Activated naive CD8-positive, alpha-beta T cell (primary cell): ENCODE data around the gene ZCCHC14.

Experiments used
- H3K27ac Mint-ChIP-seq: one replicate; pipeline ENCODE4 v1.8.0; 2021; ENCODE audit warnings: mixed read lengths
- H3K27me3 Mint-ChIP-seq: one replicate; pipeline ENCODE4 v1.8.0; 2021; ENCODE audit warnings: mixed read lengths
- H3K36me3 Mint-ChIP-seq: one replicate; pipeline ENCODE4 v1.8.0; 2021; ENCODE audit warnings: mixed read lengths
- H3K4me1 Mint-ChIP-seq: one replicate; pipeline ENCODE4 v1.8.0; 2021; ENCODE audit warnings: low read depth, mixed read lengths
- H3K4me3 Mint-ChIP-seq: one replicate; pipeline ENCODE4 v1.8.0; 2021; ENCODE audit warnings: mild to moderate bottlenecking, mixed read lengths
- H3K9me3 Mint-ChIP-seq: one replicate; pipeline ENCODE4 v1.8.0; 2021; ENCODE audit warnings: low read depth, mixed read lengths

Gene ZCCHC14

DNA sequence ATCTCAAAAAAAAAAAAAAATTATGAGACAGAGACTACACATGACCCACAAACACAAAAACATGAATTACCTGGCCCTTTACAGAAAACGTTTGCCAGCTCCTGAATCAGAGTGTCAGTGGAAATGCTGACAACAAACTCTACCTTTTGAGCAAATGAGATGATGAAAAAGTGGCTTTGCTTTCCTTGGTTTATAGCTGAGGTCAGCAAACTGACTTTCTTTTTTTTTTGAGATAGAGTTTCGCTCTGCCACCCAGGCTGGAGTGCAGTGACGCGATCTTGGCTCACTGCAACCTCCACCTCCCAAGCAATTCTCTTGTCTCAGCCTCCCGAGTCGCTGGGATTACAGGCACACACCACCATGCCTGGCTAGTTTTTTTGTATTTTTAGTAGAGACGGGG lies 46.3 kb downstream of the ZCCHC14 start:
- no peaks in the 10 kb centered on the region for H3K9me3 Mint-ChIP-seq

DNA sequence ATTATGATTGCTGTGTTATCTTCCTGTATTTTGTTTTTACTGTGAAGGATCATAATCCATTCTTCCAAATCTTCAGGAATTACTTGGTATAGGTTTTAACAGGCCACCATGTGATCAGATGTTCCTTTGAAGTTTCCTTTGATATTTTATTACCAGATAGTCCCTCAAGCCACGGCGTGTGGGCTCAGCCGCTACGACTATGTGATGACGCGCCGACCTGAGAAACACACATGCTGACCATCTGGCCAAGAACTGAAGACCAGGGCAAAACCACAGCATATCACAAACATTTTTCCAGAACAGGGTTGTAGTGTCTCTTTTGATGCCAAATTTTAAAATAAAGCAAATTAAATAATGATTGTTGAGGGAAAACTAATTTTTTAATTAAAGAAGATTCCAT lies 47.3 kb downstream of the ZCCHC14 start:
- H3K9me3 Mint-ChIP-seq: no peaks in the 10 kb centered on the region
- peaks cover 5% of the 10 kb centered on the region for H3K4me1 Mint-ChIP-seq
- H3K27ac Mint-ChIP-seq: no peak overlapping the region
- peaks cover 26% of the 10 kb centered on the region for H3K36me3 Mint-ChIP-seq
- no peak overlapping the region for H3K4me3 Mint-ChIP-seq
- H3K27me3 Mint-ChIP-seq: no peaks in the 10 kb centered on the region

More for the DNA sequence above, 46.3 kb downstream of the ZCCHC14 start:
- H3K27me3 Mint-ChIP-seq: no peaks in the 10 kb centered on the region
- peaks cover 5% of the 10 kb centered on the region for H3K4me1 Mint-ChIP-seq
- H3K27ac Mint-ChIP-seq: no peak overlapping the region
- H3K4me3 Mint-ChIP-seq: no peak overlapping the region
- peaks cover 26% of the 10 kb centered on the region for H3K36me3 Mint-ChIP-seq

DNA sequence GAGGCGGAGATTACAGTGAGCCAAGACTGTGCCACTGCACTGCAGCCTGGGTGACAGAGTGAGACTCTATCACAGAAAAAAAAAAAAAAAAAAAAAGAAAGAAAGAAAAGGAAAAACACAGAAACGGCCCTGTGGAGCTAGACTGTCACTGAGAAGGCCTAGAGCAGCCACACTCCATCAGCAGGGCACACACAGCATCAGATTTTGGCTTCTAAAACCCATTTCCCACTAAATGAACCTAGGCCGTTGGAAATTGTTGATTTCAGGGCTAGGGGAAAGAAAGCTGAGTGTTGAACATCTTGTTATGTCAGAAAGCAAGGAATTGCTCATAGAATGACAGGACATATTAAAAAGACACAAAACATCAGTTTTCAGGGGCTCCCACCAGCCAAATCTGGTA lies 48.9 kb downstream of the ZCCHC14 start:
- Mint-ChIP-seq H3K36me3 (peaks cover 26% of the 10 kb centered on the region), H3K27me3 (no peaks in the 10 kb centered on the region), H3K27ac (no peak overlapping the region), H3K4me1 (peaks cover 4% of the 10 kb centered on the region), H3K4me3 (no peak overlapping the region), H3K9me3 (no peaks in the 10 kb centered on the region)

DNA sequence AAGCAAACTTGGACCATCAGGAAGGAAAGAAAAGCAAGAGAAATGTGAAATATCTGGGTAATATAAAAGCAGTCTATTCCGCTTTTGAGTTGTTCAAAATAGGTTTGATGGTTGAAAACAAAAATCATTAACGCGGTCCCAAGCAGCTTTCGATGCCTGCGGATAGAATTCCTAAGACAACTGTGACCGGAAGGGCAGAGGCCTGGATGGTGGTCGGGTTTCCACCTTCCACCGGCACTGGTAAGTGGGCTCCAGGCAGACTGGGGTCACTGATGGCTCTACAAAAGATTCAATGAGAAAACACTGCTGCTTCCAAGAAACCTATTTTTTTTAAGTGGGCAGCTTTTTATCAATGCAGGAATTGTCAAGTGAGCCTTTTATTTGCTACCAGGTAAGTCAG lies 49.8 kb downstream of the ZCCHC14 start:
- H3K36me3 Mint-ChIP-seq: peaks cover 21% of the 10 kb centered on the region
- no peak overlapping the region for H3K4me3 Mint-ChIP-seq
- H3K9me3 Mint-ChIP-seq: no peaks in the 10 kb centered on the region
- peak overlapping the region; percentile 72 for H3K27ac Mint-ChIP-seq
- no peaks in the 10 kb centered on the region for H3K27me3 Mint-ChIP-seq
- H3K4me1 Mint-ChIP-seq: peaks cover 6% of the 10 kb centered on the region

DNA sequence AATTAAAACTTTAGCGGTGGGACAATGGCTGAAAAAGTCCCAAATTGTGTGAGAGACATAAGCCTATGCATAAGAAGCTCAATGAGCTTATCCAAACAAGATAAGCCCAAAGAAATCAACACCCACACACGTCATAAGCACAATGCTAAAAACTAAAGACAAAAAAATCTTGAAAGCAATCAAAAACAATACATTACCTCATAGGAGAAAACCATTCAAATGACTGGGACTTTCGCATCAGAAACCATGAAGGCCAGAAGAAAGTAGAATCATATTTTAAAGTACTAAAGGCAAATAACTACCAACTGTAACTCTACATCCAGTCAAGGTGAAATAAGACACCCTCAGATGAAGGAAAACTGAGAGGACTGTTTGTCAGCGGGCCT lies 50.2 kb downstream of the ZCCHC14 start:
- H3K4me1 Mint-ChIP-seq: peaks cover 6% of the 10 kb centered on the region
- H3K27ac Mint-ChIP-seq: peak overlapping the region; percentile 72
- no peak overlapping the region for H3K4me3 Mint-ChIP-seq
- no peaks in the 10 kb centered on the region for H3K9me3 Mint-ChIP-seq
- H3K36me3 Mint-ChIP-seq: peaks cover 18% of the 10 kb centered on the region
- H3K27me3 Mint-ChIP-seq: no peaks in the 10 kb centered on the region

DNA sequence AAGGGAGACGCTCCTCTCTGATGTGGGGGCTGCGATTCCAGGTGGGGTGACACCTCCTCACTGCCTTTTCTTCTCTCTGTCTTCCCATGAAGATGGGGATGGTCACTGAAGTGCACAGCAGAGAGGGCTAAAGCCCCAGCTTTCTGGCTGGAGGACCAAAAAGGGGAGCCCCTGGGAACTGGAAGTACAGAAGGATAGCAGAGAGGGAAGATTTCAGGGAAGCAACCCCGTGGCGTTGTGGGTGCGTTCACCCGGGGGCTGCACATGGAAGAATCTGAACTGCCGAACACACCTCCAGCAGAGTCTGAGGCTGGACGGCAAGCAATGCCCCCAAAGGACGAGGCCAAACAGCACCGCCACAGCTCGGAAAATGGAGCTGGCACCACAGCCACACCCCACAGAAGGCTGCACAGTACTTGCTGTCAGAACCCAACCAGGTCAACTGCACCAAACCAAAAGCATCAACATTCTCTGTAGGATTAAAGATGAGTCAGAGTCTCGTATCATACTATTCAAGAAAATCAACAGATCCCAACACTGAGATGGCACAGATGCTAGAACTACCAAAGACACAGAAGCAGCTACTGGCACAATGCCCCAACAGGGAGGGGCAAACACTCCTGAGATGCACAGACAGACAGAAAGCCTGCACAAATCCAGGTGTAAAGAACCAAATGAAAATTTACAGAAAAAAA lies 50.8 kb downstream of the ZCCHC14 start:
- Mint-ChIP-seq H3K27me3 (no peaks in the 10 kb centered on the region), H3K27ac (no peak overlapping the region)

DNA sequence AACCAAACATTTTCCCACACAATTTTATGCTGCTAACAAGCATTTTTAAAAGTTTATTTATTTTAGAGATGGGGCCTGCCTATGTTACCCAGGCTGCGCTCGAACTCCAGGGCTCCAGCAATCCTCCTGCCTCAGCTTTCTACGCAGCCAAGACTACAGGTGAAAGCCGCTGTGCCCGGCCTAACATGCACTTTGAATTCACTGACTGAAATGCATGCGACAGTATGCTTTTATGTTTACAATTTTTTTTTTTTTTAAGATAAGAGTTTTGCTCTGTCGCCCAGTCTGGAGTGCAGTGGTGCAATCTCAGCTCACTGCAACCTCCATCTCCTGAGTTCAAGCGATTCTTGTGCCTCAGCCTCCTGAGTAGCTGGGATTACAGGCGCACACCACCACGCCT lies 52.9 kb downstream of the ZCCHC14 start:
- H3K4me1 Mint-ChIP-seq: peaks cover 26% of the 10 kb centered on the region
- H3K36me3 Mint-ChIP-seq: peaks cover 11% of the 10 kb centered on the region
- H3K27me3 Mint-ChIP-seq: no peaks in the 10 kb centered on the region
- no peak overlapping the region for H3K4me3 Mint-ChIP-seq
- H3K27ac Mint-ChIP-seq: no peak overlapping the region
- no peaks in the 10 kb centered on the region for H3K9me3 Mint-ChIP-seq

More for the DNA sequence above, 50.8 kb downstream of the ZCCHC14 start:
- Mint-ChIP-seq H3K4me1 (peaks cover 7% of the 10 kb centered on the region), H3K4me3 (no peak overlapping the region), H3K9me3 (no peaks in the 10 kb centered on the region), H3K36me3 (peaks cover 18% of the 10 kb centered on the region)

DNA sequence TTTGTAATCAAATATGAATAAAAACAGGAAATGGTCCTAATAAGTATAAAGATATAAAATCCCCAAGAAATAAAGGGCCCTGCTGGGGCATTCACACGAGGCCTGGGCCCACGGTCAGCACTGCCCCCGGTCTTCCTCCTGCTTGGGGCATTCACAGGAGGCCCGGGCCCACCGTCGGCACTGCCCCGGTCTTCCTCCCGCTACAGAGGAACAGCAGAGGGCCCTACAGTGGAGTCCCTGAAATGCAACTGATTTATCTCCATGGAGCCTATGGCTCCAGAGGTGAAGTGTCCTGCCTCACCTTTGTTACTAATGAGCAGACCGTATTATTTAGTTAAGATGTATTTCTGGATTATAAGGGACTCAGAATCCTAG lies 54.2 kb downstream of the ZCCHC14 start:
- Mint-ChIP-seq H3K9me3 (no peaks in the 10 kb centered on the region), H3K4me3 (no peak overlapping the region), H3K4me1 (peaks cover 27% of the 10 kb centered on the region), H3K27ac (peak overlapping the region; percentile 29), H3K27me3 (no peaks in the 10 kb centered on the region), H3K36me3 (peaks cover 3% of the 10 kb centered on the region)

DNA sequence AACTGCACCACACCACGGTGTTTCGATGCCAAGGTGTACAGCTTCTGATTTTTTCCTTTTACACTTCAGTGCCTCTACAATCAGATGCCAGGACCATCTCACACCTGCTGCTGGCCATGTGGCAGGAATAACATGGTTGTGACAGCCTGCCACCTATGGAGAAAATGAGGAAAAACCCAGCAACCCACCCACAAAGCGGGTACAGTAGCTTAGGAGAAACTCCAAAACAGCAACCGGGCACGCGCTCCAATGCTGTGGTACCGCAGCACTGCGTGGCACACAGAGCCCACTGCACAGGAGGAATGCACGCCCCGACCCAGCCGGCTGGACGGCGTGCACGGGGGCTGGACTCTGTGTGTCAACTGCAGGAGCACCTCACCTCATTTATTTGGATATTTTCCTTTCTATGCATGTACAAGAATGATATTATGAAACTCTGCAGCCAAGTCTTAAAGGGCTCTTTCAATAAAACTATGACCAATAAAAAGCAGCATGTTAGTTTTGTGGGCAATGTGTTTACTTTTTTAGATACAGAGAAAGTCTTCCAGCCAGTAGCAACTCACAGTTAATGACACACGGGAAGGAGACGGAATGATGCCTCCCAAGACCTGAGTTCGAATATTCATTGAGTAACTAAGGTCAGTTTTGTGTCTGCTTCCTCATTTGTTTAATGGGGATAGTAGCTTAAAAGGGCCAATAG lies 54.8 kb downstream of the ZCCHC14 start:
- Mint-ChIP-seq H3K27ac (peak overlapping the region; percentile 29), H3K36me3 (peaks cover 5% of the 10 kb centered on the region), H3K9me3 (no peaks in the 10 kb centered on the region), H3K4me1 (peaks cover 28% of the 10 kb centered on the region), H3K27me3 (no peaks in the 10 kb centered on the region), H3K4me3 (no peak overlapping the region)

DNA sequence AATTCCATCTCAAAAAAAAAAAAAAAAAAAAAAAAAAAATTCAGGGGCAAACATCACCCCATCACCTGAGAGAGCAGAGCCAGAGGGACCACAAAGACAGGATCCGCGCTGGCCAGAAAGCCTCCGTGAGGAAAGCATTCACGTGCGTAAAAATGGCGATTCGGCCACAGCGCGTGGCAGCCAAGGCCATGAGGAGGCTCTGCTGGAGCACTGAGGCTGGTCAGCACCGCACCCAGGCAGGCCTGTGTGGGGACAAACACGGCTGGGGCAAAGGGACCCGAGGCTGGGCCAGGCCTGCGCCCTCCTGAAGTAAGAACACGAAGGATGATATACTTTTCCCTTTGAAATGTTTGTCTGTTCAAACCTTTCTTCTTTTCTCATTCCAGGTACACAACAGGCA lies 55.5 kb downstream of the ZCCHC14 start:
- H3K36me3 Mint-ChIP-seq: peaks cover 2% of the 10 kb centered on the region
- peaks cover 26% of the 10 kb centered on the region for H3K4me1 Mint-ChIP-seq
- no peaks in the 10 kb centered on the region for H3K9me3 Mint-ChIP-seq
- no peak overlapping the region for H3K4me3 Mint-ChIP-seq
- H3K27me3 Mint-ChIP-seq: no peaks in the 10 kb centered on the region
- no peak overlapping the region for H3K27ac Mint-ChIP-seq

DNA sequence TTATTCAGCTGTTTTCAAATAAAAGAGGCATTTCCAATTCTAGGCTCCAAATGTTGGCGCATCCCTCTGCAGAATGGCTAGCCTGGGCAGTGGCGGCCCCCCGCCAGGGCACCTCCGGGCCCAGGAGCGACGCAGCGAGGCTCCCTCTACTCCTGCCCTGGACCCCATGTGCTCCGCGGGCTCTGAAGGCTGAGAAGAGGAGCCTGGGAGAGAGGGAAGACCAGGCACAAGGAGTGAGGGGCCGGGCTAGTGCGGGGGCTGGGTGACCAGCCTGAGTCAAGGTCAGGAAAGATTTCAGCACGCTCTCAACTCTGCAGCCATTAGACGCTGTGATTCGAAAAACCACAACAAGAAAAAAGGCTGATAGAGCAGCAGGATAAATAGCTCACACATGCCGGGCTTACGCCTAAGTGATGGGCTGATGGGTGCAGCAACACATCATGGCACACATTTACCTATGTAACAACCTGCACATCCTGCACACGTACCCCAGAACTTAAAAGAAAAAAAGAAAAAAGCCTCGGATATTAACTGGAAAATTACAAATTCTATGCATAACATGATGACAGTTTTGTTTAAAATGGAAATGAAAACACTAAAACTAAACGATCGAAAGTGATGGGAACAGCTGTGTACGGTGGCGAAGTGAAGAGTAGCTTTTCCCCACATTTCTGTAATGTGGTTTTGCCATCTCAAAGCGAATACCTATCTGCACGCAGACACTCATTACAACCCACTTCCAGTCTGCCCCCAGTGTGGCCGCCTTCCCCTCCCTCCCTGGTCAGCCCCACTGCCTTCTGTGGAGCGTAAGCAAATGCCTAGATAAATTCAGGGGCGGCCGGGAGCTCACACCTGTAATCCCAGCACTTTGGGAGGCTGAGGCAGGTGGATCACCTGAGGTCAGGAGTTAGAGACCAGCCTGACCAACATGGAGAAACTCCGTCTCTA lies 56.3 kb downstream of the ZCCHC14 start:
- Mint-ChIP-seq H3K27ac (peak overlapping the region; percentile 36), H3K27me3 (no peaks in the 10 kb centered on the region), H3K4me1 (peaks cover 24% of the 10 kb centered on the region), H3K36me3 (peaks cover 2% of the 10 kb centered on the region), H3K9me3 (no peaks in the 10 kb centered on the region), H3K4me3 (peak overlapping the region; percentile 59)

DNA sequence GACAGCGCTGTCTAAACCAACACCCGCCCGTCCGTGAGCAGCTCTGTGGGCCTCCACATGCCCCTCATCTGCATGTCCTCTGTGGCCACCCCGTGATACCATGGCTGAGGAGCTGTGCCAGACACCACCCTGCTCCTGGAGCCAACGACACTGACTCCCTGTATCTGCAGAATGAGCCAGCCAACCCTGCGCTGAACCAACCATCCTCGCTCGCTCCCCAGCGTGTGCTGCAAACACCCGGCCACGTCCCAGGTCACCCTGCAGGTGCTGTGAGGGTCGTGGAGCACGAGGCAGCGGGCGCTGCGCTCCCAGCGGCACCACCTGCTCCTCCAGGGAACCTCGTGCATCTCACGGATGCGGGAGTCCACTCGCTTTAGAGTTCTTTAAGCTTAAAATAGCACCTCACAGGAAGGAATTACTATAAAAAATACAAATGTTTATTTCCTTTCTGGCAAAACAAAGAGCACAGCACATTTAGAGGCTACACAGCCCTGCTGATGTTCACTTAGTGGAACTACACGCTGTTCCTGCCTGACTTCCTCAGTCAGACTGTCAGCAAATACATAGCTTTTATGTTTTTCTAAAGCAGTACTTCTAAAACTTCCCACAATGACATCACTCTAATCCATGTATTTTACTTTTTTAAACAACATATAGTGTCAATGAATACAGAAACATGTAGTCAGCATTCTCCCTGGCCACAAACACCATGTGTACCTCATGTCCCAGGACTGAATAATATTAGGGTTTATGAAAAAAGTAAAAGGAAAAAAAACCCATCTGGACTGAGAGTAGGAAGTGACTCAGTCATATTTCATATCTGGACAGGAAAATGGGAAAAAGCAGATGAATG lies 57.2 kb downstream of the ZCCHC14 start:
- Mint-ChIP-seq H3K9me3 (no peaks in the 10 kb centered on the region), H3K4me3 (peak overlapping the region; percentile 48), H3K36me3 (peaks cover 2% of the 10 kb centered on the region), H3K27me3 (no peaks in the 10 kb centered on the region), H3K27ac (peak overlapping the region; percentile 34), H3K4me1 (peaks cover 24% of the 10 kb centered on the region)

DNA sequence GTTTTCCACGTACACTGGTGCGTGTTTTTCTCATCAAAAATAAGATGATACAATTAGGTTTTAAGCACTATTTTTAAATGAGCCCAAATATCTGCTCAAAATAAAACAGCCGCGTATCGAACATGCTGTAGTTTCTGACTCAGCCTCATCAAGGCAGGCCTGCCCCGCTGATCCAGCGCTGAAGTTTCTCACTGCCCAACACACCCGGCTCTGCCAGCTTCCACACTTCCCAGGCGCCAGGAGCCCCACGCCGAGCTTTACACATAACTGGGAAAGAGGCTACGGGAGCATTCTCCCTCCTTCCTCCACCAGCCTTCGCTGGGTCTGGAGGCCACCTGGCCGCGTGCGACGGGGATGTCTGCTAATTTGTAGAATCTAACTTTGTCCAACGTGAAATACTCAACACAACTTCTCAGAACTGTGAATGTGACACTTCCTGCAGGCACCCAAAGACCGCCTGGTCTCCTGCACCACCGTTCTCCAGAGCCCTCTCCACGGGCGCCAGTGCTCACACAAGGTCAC lies 58.6 kb downstream of the ZCCHC14 start:
- H3K9me3 Mint-ChIP-seq: no peaks in the 10 kb centered on the region
- no peak overlapping the region for H3K4me3 Mint-ChIP-seq
- no peaks in the 10 kb centered on the region for H3K27me3 Mint-ChIP-seq
- no peak overlapping the region for H3K27ac Mint-ChIP-seq
- H3K4me1 Mint-ChIP-seq: peaks cover 24% of the 10 kb centered on the region
- peaks cover 2% of the 10 kb centered on the region for H3K36me3 Mint-ChIP-seq

DNA sequence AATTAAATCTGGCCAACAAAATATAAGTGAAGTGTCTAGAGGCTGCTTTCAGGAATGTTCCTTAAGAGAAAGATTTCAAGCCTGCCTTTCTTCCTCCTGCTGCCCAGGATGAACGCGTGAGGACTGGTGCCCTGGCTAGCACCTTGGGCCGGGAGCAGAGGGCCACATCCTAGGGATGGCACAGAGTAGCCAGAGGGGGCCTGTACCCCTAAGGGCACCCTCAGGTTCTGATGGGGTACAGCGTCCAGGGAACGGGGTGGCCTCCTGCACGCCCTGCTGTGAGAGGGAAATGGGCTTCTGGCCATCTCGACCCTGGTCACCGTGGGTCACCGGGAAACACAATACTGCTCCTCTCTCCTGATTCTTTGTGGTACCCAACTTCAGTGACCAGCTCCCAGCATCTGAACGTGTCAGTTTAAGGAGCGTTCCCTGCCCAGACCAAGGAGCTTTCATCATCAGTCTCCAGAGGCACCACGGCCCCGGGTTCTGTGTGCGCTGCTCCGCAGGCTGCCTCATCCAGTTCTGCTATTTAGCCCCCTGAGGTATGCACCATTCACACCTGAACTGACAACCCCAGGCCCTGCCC lies 60.4 kb downstream of the ZCCHC14 start:
- peaks cover 2% of the 10 kb centered on the region for H3K36me3 Mint-ChIP-seq
- H3K9me3 Mint-ChIP-seq: no peaks in the 10 kb centered on the region
- H3K4me3 Mint-ChIP-seq: no peak overlapping the region
- peaks cover 22% of the 10 kb centered on the region for H3K4me1 Mint-ChIP-seq
- H3K27me3 Mint-ChIP-seq: no peaks in the 10 kb centered on the region
- no peak overlapping the region for H3K27ac Mint-ChIP-seq
